SJSA1 (cell line): Measurements from ENCODE around the gene RPS24. TPM values are rescaled to one million over a fixed set of nuclear protein-coding genes. Genes with fewer than 3 reads are reported as not detected.
"Not testable (repeated sequence)": the region's sequence is repeated elsewhere in the genome, so short reads cannot be mapped to it uniquely, and the experiment has no call there.

ENCODE experiments used
- DNase-seq, 2 experiments: peaks; one replicate each; pipeline ENCODE4 v3.0.0-alpha.2; 2015 to 2020; ENCODE audit warnings: low spot score in 2 of 2, low read depth in 1 of 2
- H3K27ac ChIP-seq: fragments of 250-450 bp; sonication (Bioruptor Pico); 2 replicates; pipeline ENCODE4 v1.5.1; 2020; ENCODE audit warnings: mild to moderate bottlenecking, moderate library complexity
- H3K27me3 ChIP-seq: fragments of 250-450 bp; sonication (Bioruptor Pico); replicated peaks from 2 replicates; pipeline ENCODE4 v1.5.1; 2020; ENCODE audit warnings: mild to moderate bottlenecking, moderate library complexity
- H3K36me3 ChIP-seq: fragments of 250-450 bp; sonication (Bioruptor Pico); 2 replicates; pipeline ENCODE4 v1.5.1; 2020; ENCODE audit warnings: mild to moderate bottlenecking
- H3K4me1 ChIP-seq: fragments of 250-450 bp; sonication (Bioruptor Pico); replicated peaks from 2 replicates; pipeline ENCODE4 v1.6.1; 2021; ENCODE audit warnings: mild to moderate bottlenecking
- H3K4me3 ChIP-seq: fragments of 250-450 bp; sonication (Bioruptor Pico); 2 replicates; pipeline ENCODE4 v1.5.1; 2020; ENCODE audit warnings: mild to moderate bottlenecking
- H3K9me3 ChIP-seq: fragments of 250-450 bp; sonication (Bioruptor Pico); replicated peaks from 2 replicates; pipeline ENCODE4 v1.5.1; 2020; ENCODE audit warnings: mild to moderate bottlenecking
- total RNA-seq: library from RNA; depleted of rRNA; stranded (reverse); fragments of >200 nt; shearing (Covaris generic); gene quantifications from 2 replicates; pipeline ENCODE4 v1.2.3, GENCODE V29; 2014; rRNA removed

RPS24 gene
- total RNA-seq = 2,140 and 2,791 TPM in 2 replicates

GRCh38 chr10:78033637-78034470, at the start of gene RPS24:
Gene RPS24 (plus strand): TSS chr10:78033863. CDS start chr10:78033902, 39 bp downstream.
- Histone ChIP-seq H3K4me3 (peak within 1 kb of the TSS; percentile 65), H3K9me3 (no peaks in the 10 kb centered on the region), H3K36me3 (peaks cover 45% of the 10 kb centered on the region), H3K27me3 (no peaks in the 10 kb centered on the region), H3K4me1 (peaks cover 13% of the 10 kb centered on the region), H3K27ac (peak within 1 kb of the TSS; percentile 3)
- DNase-seq = peak; percentile 94 to 96

GRCh38 chr10:77984986-77985385, 48.7 kb upstream of the RPS24 start:
- Histone ChIP-seq H3K4me1 (peaks cover 10% of the 10 kb centered on the region), H3K27me3 (no peaks in the 10 kb centered on the region), H3K36me3 (peaks cover 96% of the 10 kb centered on the region), H3K4me3 (no peak overlapping the region), H3K27ac (no peak overlapping the region), H3K9me3 (no peaks in the 10 kb centered on the region; the same call in 1 of the 2 replicates)
- DNase-seq = no peak

- Histone ChIP-seq H3K27ac (no peak overlapping the region), H3K27me3 (no peaks in the 10 kb centered on the region), H3K4me1 (peaks cover 10% of the 10 kb centered on the region), H3K4me3 (no peak overlapping the region), H3K36me3 (peaks cover 89% of the 10 kb centered on the region), H3K9me3 (no peaks in the 10 kb centered on the region; the same call in 1 of the 2 replicates)
- no peak for DNase-seq
Observed at GRCh38 chr10:77987671-77988255, 45.9 kb upstream of the RPS24 start.

- DNase-seq = no peak
- H3K4me3 ChIP-seq = no peak overlapping the region
- H3K27ac ChIP-seq = no peak overlapping the region
- H3K4me1 ChIP-seq = peaks cover under 1% of the 10 kb centered on the region
- H3K27me3 ChIP-seq = no peaks in the 10 kb centered on the region
- H3K9me3 ChIP-seq = no peaks in the 10 kb centered on the region; the same call in 1 of the 2 replicates
- H3K36me3 ChIP-seq = peaks cover 89% of the 10 kb centered on the region
Observed at GRCh38 chr10:77989081-77989724, 44.5 kb upstream of the RPS24 start.

- peaks cover 55% of the 10 kb centered on the region for H3K36me3 ChIP-seq
Observed at GRCh38 chr10:77993620-77994019, 40.0 kb upstream of the RPS24 start.

GRCh38 chr10:77998780-77999179, 34.9 kb upstream of the RPS24 start:
- DNase-seq, H3K4me1 ChIP-seq, H3K27me3 ChIP-seq, H3K4me3 ChIP-seq, H3K27ac ChIP-seq, H3K9me3 ChIP-seq: not testable (repeated sequence)
- H3K36me3 ChIP-seq = peaks cover 62% of the 10 kb centered on the region

More at GRCh38 chr10:77993620-77994019, 40.0 kb upstream of the RPS24 start:
- no peaks in the 10 kb centered on the region for H3K27me3 ChIP-seq
- H3K4me1 ChIP-seq = no peaks in the 10 kb centered on the region
- DNase-seq = no peak
- no peak overlapping the region for H3K27ac ChIP-seq
- H3K9me3 ChIP-seq = no peaks in the 10 kb centered on the region
- H3K4me3 ChIP-seq = no peak overlapping the region

GRCh38 chr10:78000206-78000605, 33.5 kb upstream of the RPS24 start:
- H3K4me3 ChIP-seq = no peak overlapping the region
- H3K27ac ChIP-seq = no peak overlapping the region
- H3K36me3 ChIP-seq = peaks cover 68% of the 10 kb centered on the region
- no peaks in the 10 kb centered on the region for H3K9me3 ChIP-seq
- no peaks in the 10 kb centered on the region for H3K27me3 ChIP-seq
- no peak for DNase-seq
- no peaks in the 10 kb centered on the region for H3K4me1 ChIP-seq

GRCh38 chr10:78000956-78001472, 32.6 kb upstream of the RPS24 start:
- no peaks in the 10 kb centered on the region for H3K9me3 ChIP-seq
- no peak overlapping the region for H3K4me3 ChIP-seq
- no peak for DNase-seq
- H3K4me1 ChIP-seq = no peaks in the 10 kb centered on the region
- no peak overlapping the region for H3K27ac ChIP-seq
- no peaks in the 10 kb centered on the region for H3K27me3 ChIP-seq
- peaks cover 76% of the 10 kb centered on the region for H3K36me3 ChIP-seq

GRCh38 chr10:78002541-78003288, 30.9 kb upstream of the RPS24 start:
- H3K36me3 ChIP-seq = peaks cover 90% of the 10 kb centered on the region
- H3K4me1 ChIP-seq = no peaks in the 10 kb centered on the region
- H3K4me3 ChIP-seq = no peak overlapping the region
- no peaks in the 10 kb centered on the region for H3K27me3 ChIP-seq
- no peak for DNase-seq
- H3K9me3 ChIP-seq = no peaks in the 10 kb centered on the region
- no peak overlapping the region for H3K27ac ChIP-seq

GRCh38 chr10:78004215-78005026, 29.2 kb upstream of the RPS24 start:
- H3K9me3 ChIP-seq = no peaks in the 10 kb centered on the region
- DNase-seq = no peak
- no peak overlapping the region for H3K4me3 ChIP-seq
- H3K4me1 ChIP-seq = no peaks in the 10 kb centered on the region
- H3K36me3 ChIP-seq = peaks cover 93% of the 10 kb centered on the region
- H3K27ac ChIP-seq = no peak overlapping the region
- H3K27me3 ChIP-seq = no peaks in the 10 kb centered on the region

GRCh38 chr10:78007172-78007571, 26.5 kb upstream of the RPS24 start:
- H3K36me3 ChIP-seq = peaks cover 95% of the 10 kb centered on the region
- H3K4me1 ChIP-seq = no peaks in the 10 kb centered on the region

GRCh38 chr10:78009662-78010061, 24.0 kb upstream of the RPS24 start:
- Histone ChIP-seq H3K27me3 (no peaks in the 10 kb centered on the region), H3K4me1 (no peaks in the 10 kb centered on the region), H3K9me3 (no peaks in the 10 kb centered on the region), H3K36me3 (peaks cover 93% of the 10 kb centered on the region), H3K4me3 (no peak overlapping the region), H3K27ac (no peak overlapping the region)
- no peak for DNase-seq

More at GRCh38 chr10:78007172-78007571, 26.5 kb upstream of the RPS24 start:
- DNase-seq = no peak
- Histone ChIP-seq H3K27me3 (no peaks in the 10 kb centered on the region), H3K27ac (no peak overlapping the region), H3K9me3 (no peaks in the 10 kb centered on the region), H3K4me3 (no peak overlapping the region)
